Ishikawa (cell line): ENCODE data around the gene OXCT2.

Experiments
- CEBPB ChIP-seq: IDR thresholded peaks from 2 replicates; pipeline ENCODE4 v1.6.1; 2012
- CREB1 ChIP-seq: IDR thresholded peaks from 2 replicates; pipeline ENCODE4 v1.6.1; 2012; ENCODE audit warnings: low read depth
- EGR1 ChIP-seq: IDR thresholded peaks from 2 replicates; pipeline ENCODE4 v1.6.1; 2012
- EP300 ChIP-seq: IDR thresholded peaks from 2 replicates; pipeline ENCODE4 v1.6.1; 2012; ENCODE audit warnings: borderline replicate concordance
- FOXM1 ChIP-seq: IDR thresholded peaks from 2 replicates; pipeline ENCODE4 v1.6.1; 2012; ENCODE audit warnings: low read depth, borderline replicate concordance
- TAF1 ChIP-seq: IDR thresholded peaks from 2 replicates; pipeline ENCODE4 v1.6.1; 2012; ENCODE audit warnings: low read depth, mild to moderate bottlenecking
- YY1 ChIP-seq: IDR thresholded peaks from 2 replicates; pipeline ENCODE4 v1.6.1; 2012; ENCODE audit warnings: low read depth
- TF ChIP-seq, protein P1 (sequence below): IDR thresholded peaks from 2 replicates; pipeline ENCODE4 v1.6.1; 2012
- TF ChIP-seq, protein P2 (sequence below): IDR thresholded peaks from 2 replicates; pipeline ENCODE4 v1.6.1; 2012; ENCODE audit warnings: low read depth, mild to moderate bottlenecking

DNA sequence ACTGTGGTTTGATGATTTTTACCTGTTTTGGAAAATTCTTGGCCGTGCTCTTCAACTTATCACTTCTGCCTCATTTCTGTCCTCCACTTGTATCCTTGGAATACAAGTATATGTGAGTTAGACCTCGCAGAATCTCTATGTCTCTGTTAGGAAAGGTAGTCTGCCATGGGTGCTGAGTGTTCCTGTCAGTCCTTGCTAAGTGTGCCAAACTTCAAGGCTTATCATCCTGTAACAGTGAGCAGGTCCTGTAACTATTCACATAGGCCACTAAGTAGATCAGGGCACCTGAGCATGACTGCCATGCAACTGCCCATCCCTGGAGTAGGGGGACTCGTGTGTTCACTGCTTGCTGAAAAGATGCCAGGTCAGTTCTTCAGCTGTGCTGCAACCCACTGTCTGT, 41.8 kb upstream of the OXCT2 start:
- TF ChIP-seq YY1: no peak
- TF ChIP-seq TAF1: no peak
- TF ChIP-seq CREB1: no peak
- TF ChIP-seq FOXM1: no peak
- no peak for TF ChIP-seq EGR1
- TF ChIP-seq EP300: no peak
- TF ChIP-seq, protein P1, sequence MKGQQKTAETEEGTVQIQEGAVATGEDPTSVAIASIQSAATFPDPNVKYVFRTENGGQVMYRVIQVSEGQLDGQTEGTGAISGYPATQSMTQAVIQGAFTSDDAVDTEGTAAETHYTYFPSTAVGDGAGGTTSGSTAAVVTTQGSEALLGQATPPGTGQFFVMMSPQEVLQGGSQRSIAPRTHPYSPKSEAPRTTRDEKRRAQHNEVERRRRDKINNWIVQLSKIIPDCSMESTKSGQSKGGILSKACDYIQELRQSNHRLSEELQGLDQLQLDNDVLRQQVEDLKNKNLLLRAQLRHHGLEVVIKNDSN: no peak
- TF ChIP-seq, protein P2, sequence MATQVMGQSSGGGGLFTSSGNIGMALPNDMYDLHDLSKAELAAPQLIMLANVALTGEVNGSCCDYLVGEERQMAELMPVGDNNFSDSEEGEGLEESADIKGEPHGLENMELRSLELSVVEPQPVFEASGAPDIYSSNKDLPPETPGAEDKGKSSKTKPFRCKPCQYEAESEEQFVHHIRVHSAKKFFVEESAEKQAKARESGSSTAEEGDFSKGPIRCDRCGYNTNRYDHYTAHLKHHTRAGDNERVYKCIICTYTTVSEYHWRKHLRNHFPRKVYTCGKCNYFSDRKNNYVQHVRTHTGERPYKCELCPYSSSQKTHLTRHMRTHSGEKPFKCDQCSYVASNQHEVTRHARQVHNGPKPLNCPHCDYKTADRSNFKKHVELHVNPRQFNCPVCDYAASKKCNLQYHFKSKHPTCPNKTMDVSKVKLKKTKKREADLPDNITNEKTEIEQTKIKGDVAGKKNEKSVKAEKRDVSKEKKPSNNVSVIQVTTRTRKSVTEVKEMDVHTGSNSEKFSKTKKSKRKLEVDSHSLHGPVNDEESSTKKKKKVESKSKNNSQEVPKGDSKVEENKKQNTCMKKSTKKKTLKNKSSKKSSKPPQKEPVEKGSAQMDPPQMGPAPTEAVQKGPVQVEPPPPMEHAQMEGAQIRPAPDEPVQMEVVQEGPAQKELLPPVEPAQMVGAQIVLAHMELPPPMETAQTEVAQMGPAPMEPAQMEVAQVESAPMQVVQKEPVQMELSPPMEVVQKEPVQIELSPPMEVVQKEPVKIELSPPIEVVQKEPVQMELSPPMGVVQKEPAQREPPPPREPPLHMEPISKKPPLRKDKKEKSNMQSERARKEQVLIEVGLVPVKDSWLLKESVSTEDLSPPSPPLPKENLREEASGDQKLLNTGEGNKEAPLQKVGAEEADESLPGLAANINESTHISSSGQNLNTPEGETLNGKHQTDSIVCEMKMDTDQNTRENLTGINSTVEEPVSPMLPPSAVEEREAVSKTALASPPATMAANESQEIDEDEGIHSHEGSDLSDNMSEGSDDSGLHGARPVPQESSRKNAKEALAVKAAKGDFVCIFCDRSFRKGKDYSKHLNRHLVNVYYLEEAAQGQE: no peak
- TF ChIP-seq CEBPB: no peak
